Stimulated activated CD4-positive, alpha-beta T cell treated with anti-CD3 and anti-CD28 coated beads, Interleukin-4, amount 100 ng/mL, for 4 hours (primary cell): ENCODE data around the gene UBR7.
"Not testable (repeated sequence)": the region's sequence is repeated elsewhere in the genome, so short reads cannot be mapped to it uniquely, and the experiment has no call there.

Experiments
- DNase-seq, 2 experiments: peaks; one replicate each; pipeline ENCODE4 v3.0.0-alpha.2; 2020

Gene UBR7

GRCh38 chr14:93195316-93195999, 11.6 kb upstream of the UBR7 start:
- no peak for DNase-seq

- DNase-seq: no peak
These were observed 8.0 kb upstream of the UBR7 start for GRCh38 chr14:93199031-93199430.

GRCh38 chr14:93200553-93200952, 6.5 kb upstream of the UBR7 start:
- DNase-seq: no peak

DNA sequence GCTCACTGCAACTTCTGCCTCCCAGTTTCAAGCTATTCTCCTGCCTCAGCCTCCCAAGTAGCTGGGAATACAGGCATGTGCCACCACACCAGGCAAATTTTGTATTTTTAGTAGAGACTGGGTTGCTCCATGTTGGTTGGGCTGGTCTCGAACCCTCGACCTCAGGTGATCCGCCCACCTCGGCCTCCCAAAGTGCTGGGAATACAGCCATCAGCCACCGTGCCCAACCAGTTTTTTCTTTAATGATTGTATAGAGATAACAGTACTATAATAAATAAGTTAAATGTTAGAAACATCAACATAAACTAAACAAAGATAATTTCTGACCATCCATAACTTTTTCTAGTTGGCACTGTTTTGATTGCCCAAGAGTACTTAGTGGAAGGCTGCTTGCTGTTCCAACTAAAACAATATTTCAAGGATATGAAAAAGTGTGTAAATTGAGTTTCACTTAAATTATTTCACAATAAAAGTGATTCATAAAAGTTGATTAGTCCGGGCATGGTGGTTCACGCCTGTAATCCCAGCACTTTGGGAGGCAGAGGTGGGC, 5.8 kb upstream of the UBR7 start:
- no peak for DNase-seq

DNA sequence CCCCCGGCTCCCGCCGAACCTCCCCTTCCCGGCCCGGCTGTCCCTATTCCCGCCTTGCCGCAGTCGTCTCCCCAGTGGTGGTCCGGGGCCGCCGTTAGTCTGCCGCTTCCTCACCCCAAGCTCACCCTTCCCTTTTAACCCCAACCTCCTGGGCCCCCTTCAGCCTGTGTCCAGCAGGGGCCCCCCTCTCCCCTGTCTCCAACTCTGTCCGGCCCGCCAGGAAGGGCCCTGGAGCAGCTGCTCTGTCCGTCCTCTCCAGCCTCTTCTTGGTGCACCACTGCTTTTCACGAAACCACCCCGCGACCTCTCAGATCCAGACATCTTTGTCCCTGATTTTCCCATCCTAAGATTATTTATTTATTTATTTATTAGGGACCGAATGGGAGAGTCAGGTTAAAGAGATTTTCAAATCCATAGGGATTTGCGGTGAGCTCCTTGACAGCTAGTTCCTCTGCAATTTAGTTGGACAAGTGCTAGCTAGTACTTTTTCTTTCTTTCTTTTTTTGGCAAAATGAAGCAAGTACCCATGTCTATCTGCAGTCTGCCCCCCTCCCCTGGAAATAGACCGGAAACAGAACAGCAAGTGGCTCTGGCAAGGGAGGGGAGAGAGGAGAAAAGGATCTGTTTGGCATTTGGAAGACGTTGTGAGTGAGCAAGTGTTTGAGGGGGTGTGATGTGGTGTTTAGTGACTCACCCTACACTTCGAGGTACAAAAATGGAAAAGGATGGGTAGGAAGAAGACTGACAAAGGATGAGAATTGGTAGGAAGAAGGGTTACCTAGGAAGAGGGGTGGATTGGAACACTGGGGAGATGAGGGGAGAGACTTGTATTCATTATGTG, 632 bp downstream of the UBR7 start:
- peak in 1 of 2 experiments; percentile 26 for DNase-seq

DNA sequence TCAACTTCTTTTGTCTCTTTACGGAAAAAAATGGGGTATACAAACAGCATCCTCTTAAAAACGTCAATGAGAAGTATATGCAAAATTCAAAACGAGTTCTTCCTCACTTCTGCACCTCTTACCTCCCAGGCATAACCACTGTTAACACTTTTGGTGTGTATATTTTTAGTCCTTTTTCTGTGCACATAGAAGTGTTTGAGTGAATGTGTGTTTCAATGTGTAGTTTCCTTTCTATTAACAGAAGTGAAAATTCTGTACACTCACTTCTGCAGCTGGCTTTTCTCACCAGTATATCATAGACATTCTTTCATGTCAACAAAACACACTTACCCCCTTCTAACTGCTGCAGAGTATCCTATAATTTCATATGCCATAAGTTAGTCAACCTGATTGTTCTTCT, 5.4 kb downstream of the UBR7 start:
- no peak for DNase-seq

DNA sequence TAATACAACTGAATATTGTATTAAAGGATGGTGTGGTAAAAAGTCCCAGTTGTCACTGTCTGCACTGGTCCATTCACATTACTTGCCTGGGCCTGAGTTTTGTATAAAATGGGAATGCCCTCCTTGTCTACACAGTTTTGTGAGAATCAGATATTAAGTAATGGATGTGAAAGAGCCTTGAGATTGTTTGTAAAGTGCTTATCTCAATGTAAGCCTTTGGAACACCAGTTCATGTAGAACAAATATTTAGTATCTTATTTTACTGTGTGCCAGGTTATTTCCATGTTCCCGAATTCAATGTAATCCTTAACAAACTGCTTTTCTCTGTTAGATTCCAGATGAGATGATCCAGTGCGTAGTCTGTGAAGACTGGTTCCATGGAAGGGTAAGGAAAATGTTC, 7.5 kb downstream of the UBR7 start:
- no peak for DNase-seq

- peak; percentile 13 to 47 for DNase-seq
These were observed 12.2 kb downstream of the UBR7 start for GRCh38 chr14:93219103-93219726.

GRCh38 chr14:93220509-93220908, 13.5 kb downstream of the UBR7 start:
- no peak for DNase-seq

- no peak for DNase-seq
These were observed 16.5 kb downstream of the UBR7 start for GRCh38 chr14:93223565-93223964.

- DNase-seq: no peak
These were observed 21.5 kb downstream of the UBR7 start for GRCh38 chr14:93228550-93228949.

DNA sequence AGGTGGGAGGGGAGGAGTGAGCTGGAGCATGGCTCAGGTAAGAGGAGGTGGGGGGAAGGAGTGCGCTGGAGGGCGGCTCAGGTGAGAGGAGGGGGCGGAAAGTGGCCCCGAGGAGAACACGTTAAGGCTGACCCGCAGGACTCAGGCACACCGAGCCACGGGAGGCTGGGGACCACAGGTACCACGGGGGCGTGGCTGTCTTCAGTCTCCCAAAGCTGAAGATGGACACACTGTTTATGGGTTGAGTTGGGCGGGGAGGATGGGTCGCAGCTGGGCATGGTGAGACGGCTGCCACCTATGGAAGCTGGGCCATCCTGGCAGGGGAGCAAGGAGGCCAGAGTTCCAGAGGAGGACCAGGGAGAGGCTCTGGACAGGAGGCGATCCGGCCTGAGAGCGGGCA, 23.5 kb downstream of the UBR7 start:
- no peak for DNase-seq

DNA sequence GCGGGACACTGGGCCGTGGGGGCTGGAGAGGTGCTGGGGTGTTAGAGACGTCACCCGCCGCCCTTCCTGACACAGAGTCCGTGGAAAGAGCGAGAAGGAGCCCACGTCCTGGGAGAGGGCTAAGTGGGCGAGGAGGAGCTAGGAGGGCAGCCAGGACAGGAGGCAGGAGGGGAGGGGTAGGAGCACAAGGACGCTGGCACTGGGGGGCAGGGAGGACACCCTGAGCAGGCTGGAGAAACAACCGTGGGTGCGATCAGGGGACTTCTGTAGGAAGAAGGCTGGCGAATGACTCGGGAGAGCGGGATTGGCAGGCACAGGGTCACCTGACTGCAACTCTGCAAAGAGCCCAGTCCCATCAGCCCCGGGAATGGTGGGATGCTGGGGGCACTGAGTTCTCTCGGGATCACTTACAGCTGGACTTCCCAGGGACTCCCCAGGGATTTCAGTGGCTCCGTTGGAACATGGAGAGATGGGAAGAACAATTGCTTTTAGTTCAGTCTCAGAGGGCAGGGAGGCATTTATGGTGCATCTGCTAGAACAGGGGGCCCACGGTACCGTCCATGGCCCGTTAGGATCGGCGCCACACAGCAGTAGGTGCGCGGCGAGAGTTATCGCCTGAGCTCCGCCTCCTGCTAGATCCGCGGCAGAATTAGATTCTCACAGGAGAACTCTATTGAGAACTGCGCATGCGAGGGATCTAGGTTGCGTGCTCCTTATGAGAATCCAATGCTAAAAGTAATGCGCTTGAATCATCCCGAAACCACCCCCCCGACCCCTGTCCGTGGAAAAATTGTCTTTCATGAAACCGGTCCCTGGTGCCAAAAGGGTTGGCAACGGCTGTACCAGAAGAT, 24.3 kb downstream of the UBR7 start:
- DNase-seq: no peak

- no peak for DNase-seq
These were observed 25.1 kb downstream of the UBR7 start for GRCh38 chr14:93232159-93232558.

DNA sequence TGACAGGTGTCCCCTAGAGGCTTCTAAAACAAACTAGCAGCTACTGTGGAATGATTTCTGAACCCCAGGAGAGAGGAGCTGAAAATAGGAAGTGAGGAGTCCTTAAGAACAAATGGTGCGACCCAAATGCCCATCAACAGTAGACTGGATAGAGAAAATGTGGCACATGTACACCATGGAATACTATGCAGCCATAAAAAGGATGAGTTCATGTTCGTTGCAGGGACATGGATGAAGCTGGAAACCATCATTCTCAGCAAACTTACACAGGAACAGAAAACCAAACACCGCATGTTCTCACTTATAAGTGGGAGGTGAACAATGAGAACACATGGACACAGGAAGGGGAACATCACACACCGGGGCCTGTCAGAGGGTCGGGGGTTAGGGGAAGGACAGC, 26.0 kb downstream of the UBR7 start:
- DNase-seq: not testable (repeated sequence)

DNA sequence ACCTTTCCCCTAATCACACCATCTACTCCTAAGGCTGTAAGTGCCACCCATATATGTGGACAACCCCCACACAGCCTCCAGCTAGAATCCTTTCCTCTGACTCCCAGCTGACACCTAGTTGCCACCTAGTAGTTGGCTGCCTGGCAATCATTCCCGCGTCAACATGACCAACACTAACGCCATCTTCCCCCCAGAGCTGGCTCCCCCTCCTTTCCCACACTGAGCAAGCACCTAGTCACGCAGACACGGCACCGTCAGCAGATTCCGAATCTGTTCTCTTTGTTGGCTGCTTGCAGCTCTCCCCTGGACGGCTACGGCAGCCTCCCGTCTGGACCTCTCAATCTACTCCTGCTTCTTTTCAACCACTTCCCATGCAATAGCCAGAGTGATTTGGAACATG, 27.7 kb downstream of the UBR7 start:
- DNase-seq: no peak

DNA sequence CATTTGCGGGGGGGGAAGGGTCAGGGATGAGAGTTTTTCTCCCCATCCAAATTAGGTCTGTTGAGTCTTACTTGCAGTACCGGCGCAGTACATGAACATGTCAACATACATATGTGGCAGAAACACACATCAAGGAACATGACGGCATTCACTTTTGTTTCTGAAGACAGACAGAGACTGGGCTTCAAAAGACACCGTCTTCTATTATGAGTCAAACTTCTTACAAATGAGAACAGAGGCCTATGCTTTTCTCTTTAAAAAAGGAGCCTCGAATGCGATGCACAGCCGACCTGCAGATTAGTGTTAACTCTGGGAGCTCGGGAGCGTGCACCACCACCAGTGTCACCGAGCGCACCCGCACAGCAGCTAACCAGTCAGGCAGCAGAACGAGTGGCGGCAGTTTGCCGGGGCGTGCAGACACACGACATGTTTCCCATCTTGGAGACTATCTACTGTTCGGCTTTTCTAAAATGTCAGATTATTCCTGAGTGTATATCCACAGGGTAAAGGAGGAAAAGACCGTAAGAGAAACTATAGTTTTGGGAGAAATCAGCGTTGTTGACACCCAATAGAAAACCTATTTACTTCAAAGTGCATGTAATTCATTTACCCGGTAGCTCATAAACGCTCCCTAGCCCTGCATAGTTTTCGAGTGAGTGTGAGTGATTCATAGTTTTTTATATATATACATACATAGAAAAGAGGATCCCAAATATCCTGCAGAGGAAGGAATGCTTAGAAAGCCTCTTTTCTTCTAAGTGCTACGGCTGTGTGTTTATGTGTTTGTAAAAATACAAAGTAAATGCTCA, 33.0 kb downstream of the UBR7 start:
- DNase-seq: no peak

DNA sequence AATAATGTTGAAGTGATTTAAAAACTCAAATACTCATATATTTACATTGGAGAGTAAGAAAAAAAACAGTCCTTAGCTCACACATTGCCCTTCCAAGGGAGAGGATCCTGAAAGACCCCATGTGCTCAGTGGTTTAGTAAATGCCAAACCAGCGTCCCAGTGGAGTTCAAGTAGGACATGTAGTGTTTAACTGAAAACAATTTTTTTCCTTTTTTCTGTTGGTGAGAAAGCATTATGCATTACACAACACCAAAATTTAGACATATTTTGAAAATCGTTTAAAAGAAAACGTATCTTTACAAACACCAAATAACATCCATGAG, 33.6 kb downstream of the UBR7 start:
- no peak for DNase-seq

DNA sequence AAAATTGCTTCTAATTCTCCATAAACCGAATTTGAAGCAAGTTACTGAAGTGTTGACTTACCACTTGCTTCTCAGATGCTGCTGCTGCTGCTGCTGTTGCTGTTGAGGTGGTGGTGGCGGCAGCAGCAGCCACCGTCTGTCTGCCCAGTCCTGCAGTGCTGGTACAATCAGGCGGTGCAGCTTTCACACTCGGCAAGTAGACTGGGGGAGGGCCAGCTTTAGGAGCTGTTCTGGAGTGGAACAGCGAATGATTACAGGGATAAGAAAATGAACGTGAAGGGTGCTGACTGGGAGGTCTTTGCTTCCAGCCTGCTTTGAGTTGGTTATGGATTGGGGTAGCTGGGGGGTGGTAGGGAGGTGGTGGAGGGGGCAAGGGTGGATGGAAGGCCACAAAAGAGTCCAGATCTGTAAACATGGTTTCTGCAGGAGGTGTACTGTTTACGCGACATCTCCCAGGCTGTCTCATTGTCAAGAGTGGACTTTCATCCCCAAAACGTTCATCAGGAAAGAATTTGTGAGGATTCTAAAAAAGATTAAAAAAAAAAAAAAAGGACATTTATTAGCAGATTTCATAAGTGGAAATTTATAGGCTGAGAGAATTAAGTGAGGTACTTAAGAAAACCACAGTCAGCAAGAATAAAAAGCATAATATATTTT, 38.8 kb downstream of the UBR7 start:
- no peak for DNase-seq

- DNase-seq: no peak
These were observed 39.5 kb downstream of the UBR7 start for GRCh38 chr14:93246534-93246933.

GRCh38 chr14:93249128-93249831, 42.2 kb downstream of the UBR7 start:
- no peak for DNase-seq
